HG02623 (cell line): ENCODE results near the gene MEF2B.
"Not testable (repeated sequence)": the region's sequence is repeated elsewhere in the genome, so short reads cannot be mapped to it uniquely, and the experiment has no call there.

Experiments
- ATAC-seq: cut with Tn5 transposase; IDR thresholded peaks from one replicate; pipeline ENCODE4 v1.9.1; 2021; ENCODE audit warnings: moderate library complexity; ENCODE audit not compliant: unreplicated experiment

The MEF2B gene

GRCh38 chr19:19102566-19102965, 67.5 kb downstream of the MEF2B start:
- not testable (repeated sequence) for ATAC-seq

GRCh38 chr19:19101540-19101939, 68.5 kb downstream of the MEF2B start:
- no peak for ATAC-seq

- ATAC-seq = no peak
These were observed 71.1 kb downstream of the MEF2B start for GRCh38 chr19:19098703-19099632.

DNA sequence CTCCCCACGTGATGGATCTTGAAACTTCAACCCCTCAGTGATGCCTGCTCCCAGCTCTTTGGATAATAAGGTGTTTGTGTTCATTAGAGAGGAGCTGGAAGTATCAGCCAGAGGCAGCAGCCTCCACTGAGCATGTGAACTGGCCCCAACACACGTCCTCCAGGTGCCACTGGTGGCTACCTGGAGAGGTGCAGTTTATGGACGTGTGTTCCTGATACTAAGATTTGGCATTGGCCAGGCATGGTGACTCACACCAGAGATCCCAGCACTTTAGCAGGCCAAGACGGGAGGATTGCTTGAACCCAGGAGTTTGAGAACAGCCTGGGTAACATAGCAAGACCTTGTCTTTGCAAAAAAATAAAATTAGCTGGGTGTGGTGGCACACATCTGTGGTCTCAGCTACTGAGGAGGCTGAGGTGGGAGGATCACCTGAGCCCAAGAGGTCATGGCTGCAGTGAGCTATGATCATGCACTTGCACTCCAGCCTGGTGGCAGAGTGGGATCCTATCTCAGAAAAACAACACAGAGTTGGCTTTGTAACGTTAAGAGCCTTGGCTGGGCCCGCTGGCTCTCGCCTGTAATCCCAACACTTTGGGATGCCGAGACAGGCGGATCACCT, 71.9 kb downstream of the MEF2B start:
- no peak for ATAC-seq

GRCh38 chr19:19096641-19097627, 73.1 kb downstream of the MEF2B start:
- ATAC-seq = no peak

DNA sequence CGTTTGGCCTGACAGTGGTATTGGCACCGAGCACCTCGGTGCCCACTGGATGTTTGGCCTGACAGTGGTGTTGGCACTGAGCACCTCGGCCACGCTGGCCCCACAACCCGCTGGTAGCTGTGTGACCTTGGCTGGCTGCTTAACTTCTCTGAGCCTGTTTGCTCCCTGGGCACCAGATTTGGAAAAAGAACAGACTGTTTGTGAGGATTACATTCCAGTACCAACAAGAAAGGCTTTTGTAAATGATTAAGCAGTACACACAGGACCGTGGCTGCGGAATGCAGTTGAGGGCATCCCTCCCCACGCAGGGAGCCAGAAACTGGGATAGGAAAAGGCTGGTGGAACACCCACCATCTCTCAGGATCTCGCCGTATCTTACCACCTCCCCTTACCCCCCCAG, 74.4 kb downstream of the MEF2B start:
- ATAC-seq = no peak
